NCI-H2227 treated with DMSO at 0.1 percent for 48 hours (cell line): ENCODE results near the gene TM4SF5.

Experiments
- DNase-seq: peaks from one replicate; lab custom pipeline; 2025; lab: John Stamatoyannopoulos, UW

TM4SF5 gene

DNA sequence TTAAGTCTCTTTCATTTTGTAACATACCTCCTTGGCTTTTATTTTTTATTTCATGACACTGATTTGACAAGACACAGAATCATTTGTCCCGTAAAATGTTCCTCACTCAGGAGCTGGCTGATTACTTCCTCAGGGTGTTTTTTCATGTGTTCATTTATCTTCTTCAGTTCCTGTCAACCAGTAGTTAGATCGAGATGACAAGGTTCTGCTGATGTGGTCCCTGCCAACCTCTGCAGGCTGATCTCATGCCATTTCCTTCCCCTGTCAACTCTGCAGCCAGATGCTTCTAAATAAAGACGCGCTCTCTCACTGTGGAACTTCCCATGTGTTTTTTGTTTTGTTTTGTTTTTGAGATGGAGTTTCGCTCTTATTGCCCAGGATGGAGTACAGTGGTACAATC lies 23.8 kb upstream of the TM4SF5 start:
- DNase-seq: no peak

DNA sequence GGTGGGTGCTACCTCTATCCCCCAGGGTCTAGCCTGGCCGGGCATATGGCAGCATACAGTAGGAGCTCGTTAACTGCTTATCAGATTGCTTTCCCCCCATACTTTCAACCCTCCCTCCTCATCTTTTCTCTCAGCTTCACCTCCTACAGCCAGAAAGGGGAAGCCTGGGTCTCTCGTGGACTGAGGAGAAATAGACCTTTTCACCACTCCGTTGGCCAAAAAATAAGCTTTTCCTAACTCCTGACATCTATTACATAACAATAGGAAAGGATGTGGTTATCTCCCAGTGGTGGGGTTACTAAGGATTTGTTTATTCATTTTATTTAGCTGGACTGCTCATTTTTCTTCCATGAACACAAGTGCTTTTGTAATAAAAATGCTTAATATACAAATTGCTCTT lies 23.0 kb upstream of the TM4SF5 start:
- DNase-seq: no peak

DNA sequence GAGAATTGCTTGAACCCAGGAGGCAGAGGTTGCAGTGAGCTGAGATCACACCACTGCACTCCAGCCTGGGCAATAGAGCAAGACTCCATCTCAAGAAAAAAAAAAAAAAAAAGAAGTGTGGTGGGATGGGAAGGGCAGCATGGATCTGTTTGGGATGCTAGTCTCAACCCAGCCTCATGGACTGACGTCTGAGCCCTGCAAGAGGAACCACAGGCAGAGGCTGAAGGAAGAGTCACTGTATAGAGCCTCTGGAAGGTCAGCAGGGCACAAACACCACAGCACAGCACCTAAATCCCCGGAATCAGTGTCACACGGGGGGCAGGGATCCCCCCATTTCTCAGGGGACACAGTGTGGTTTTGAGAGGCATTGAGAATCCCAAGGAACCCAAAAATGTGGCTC lies 21.1 kb upstream of the TM4SF5 start:
- no peak for DNase-seq

DNA sequence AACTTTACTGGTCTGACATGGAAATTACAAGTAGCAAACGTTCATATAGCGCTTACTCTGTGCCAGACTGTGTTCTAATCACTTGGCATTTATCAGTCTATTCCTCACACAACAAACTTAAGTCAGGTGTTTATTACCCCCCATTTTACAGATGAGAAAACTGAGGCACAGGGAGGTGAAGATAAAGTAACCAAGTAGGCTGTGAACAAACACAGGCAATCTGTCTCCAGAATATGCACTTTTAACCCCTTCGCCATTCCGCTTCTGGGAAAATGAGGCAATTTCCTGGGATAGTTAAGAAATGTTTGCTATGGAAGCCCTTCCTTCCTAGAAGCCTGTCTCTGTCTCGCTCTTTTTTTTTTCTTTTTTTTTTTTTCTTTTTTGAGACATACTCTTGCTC lies 19.8 kb upstream of the TM4SF5 start:
- DNase-seq: no peak

DNA sequence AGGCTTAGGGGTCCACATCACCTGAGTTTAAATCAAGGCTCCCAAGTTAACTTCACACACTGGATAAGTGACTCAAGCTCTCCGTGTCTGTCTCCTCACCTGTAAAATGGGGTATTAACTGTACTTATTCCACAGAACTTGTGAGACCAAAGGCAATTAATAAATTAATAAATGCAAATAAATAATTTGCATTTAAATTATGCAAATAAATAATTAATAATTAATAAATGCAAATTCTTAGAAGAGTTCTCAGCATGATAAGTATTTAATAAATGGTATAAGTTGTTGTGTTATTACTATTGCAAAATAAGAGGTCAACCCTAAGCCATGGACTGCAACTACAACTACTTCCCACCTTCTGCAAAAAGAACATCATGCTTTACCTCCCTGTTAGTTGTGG lies 18.3 kb upstream of the TM4SF5 start:
- no peak for DNase-seq

GRCh38 chr17:4759776-4760236 lies 11.9 kb upstream of the TM4SF5 start:
- no peak for DNase-seq

- no peak for DNase-seq
Measured at GRCh38 chr17:4764595-4764994, 7.1 kb upstream of the TM4SF5 start.

GRCh38 chr17:4766201-4766600 lies 5.5 kb upstream of the TM4SF5 start:
- no peak for DNase-seq

DNA sequence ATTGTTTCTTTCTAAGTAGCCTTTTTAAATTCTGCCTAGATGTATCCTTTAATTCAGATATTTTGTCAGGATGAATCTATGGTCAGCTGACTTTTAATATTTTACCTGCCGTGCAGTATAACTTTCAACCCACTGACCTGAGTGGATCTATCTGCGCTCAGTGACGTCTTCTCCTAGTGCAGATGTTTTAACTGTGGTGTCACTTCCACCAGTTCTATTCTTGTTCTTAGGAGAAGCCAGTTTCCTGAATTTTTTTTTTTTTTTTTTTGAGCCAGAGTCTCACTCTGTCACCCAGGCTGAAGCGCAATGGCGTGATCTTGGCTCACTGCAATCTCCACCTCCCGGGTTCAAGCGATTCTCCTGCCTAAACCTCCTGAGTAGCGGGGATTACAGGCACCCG lies 5.0 kb upstream of the TM4SF5 start:
- no peak for DNase-seq

DNA sequence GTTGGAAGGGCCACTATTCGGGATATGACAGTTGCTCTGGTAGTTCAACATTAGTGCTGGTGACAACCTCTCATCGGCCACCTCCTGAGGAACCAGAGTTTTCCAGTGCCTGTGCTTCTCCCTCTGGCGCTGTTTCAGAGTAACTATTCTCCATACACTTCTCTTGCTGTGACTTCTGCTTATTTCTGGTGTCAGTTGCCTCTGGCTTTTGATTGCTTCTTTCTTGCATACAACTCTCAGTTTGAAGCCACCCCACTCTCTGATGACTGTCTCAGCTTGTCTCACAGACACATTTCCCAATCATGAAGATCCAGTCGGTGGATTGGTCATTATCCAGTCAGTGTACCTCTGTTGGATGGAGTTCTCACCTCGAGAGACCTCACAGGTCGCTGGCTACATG lies 3.4 kb upstream of the TM4SF5 start:
- no peak for DNase-seq

DNA sequence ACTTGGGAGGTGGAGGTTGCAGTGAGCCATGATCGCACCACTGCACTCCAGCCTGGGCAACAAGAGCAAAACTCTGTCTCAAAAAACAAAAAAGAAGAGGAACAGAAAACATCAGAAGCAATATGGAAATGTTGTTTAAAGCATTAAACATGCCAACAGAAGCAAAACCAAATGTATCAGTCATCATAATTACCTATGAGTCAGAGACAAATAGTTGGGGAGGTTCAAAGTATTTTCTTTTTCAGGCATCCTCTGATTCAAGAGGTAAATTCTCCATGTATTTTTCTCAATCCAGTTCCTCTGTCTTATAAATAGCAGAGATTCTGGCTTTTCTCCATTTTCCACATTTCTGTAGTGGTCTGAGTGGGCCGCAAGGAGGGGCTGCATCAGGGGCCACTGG lies 2.1 kb upstream of the TM4SF5 start:
- DNase-seq: no peak

DNA sequence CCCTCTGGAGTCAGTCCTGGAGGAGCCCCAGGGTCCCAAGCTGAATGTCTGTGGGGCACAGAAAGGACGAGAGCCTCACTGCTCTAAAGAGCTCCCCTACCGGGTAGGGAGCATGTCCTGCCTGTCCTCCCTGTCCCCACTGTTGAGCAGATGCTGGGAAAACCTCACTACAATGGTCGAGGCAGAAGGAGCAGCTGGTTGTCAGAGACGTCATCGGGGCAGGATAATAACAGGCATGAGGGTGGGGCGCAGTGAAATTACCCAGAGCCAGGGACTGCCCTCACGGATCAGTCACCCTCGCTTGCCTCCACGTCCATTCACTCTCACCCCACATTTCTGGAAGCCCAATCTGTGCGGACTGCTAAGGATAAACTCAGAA lies 538 bp downstream of the TM4SF5 start:
- no peak for DNase-seq

GRCh38 chr17:4777969-4778760 lies 6.5 kb downstream of the TM4SF5 start:
- DNase-seq: no peak

DNA sequence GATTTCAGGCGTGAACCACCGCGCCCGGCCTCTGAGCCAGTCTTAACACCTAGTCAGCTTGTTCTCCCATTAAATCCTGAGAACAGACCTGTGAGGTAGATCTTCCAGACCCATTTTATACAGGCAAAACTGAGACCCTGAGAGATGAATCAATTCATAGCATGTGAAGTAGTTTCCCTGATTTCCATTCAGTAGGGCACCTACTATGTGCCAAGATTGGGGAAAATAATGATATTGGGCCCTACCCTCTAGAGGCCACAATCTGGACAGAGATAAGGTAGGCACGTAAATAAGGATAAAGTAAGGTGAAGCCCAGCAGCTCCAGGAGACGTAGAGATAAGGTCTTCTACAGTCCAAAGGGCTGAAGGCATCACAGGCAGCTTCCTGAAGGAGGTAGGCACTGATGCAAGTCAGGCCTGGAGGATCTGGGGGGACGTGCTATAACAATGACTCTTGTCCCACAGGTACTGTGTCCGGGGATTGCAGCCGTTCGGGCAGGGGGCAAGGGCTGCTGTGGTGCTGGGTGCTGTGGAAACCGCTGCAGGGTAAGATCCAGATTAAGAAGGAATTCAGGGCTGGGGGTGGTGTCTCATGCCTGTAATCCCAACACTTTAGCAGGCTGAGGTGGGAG lies 8.8 kb downstream of the TM4SF5 start:
- no peak for DNase-seq

DNA sequence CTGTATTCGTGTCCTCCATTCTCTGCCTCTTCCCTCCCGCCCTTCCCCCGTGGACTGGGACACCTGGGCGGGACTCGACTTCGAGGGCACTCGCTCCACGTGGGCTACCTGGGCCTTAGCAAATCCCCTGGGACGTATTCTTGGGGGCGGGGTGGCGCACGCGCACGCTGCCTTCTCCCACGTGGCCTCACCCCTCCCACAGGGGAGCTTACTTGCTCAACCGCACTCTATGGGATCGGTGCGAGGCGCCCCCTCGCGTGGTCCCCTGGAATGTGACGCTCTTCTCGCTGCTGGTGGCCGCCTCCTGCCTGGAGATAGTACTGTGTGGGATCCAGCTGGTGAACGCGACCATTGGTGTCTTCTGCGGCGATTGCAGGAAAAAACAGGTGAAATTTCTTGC lies 11.0 kb downstream of the TM4SF5 start:
- no peak for DNase-seq

DNA sequence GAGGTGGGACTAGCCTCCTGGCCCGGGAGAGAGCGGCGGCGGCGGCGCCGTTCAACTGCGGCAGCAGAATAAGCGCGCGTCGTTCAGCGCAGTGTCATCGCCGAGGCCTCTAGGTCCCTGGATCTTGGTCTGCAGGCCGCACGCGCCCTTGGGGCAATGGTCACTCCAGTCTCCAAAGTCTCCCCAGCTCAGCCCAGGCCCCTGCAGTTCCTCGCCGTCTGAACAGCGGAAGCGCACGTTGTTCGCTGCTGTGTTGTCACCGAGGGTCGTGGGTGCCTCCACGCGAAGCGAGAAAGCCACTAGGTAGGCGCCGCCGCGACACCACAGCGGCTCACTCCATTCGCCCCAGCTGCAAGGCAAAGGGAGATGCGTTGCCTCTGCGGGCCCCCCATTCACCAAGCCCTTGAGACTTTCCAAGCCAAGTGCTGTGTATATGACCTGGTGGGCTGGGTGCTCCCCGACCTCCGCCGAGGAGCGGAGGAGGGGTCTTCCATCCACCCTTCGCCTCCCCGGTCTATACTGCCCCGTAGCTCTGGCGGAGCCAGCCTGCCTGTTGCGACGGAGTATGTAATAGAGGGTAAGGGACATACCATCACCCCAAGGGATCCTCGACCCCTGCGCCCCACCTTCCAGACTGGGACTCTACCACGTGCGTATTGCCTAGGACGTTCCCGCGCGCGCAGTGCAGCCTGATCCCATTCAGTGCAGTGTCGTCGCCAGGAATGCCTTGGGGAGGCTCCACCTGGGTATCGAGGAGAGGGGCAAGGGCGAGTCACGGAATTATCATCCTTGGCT lies 13.8 kb downstream of the TM4SF5 start:
- no peak for DNase-seq

GRCh38 chr17:4786106-4786511 lies 14.4 kb downstream of the TM4SF5 start, which contains the start of gene VMO1:
Gene VMO1 (minus strand): TSS chr17:4786364. CDS start chr17:4786352, 12 bp downstream.
- DNase-seq: no peak

DNA sequence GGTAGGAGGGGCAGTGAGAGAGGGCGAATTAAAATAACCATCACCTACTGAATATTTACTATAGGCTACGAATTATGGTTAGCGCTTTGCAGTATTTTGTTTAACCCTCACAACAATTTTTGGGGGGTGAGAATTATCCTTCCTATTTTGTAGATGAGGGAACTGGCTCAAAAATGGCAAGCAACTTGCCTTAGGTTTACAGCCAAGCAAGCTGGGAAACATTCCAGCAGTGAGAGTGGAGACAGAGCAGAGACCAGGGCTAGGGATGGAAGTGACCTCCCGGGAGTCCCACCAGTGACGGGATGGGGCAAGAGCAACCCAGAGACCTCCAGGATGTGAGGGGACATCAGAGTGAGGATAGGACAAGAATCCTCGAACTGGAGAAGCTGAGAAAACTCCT lies 14.8 kb downstream of the TM4SF5 start:
- no peak for DNase-seq

GRCh38 chr17:4788159-4788806 lies 16.6 kb downstream of the TM4SF5 start:
- peak; percentile 64 for DNase-seq

DNA sequence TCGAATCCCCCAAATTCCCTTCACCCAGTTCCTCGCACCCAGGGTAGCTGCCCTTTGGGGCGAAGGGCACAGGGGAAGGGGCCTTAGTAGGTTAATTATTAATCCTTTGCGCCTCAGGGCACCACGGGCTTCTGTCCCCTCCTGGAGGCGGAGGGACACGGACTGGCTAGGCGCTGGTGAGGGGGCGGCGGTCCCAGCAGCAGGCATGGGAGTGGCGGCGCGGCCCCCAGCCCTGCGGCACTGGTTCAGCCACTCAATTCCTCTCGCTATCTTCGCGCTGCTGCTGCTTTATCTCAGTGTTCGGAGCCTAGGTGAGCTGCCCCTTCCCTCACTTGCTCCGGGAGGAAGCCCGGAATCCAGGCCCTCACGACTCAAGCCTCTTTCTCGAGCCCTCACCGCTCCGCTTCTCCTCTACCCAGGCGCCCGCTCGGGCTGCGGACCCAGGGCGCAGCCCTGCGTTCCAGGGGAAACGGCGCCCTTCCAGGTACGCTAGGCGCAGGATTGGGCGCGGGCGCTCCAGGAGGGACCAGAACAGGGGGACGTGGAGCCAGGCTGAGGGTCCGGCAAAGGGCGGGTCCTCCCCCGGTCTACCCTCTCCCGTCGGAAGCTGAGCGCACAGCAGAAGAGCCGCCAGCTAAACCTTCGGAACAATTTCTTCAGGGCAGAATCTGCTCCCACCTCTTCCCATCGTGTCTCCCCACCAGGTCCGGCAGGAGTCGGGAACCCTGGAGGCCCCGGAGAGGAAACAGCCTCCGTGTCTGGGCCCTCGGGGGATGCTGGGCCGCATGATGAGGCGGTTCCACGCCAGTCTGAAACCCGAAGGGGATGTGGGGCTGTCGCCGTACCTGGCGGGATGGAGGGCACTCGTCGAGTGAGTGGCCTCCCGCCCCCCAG lies 17.4 kb downstream of the TM4SF5 start, which contains the start of gene GLTPD2:
Gene GLTPD2 (plus strand): TSS at position 158 of the 894 bp plus-strand sequence. CDS start 48 bp downstream, at position 206.
- no peak for DNase-seq

DNA sequence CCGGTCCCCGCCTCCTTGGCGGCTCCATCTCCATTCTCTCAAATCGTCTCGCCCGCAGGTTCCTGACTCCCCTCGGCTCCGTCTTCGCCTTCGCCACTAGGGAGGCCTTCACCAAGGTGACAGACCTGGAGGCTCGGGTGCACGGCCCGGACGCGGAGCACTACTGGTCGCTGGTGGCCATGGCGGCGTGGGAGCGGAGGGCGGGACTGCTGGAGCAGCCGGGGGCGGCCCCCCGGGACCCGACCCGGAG lies 17.9 kb downstream of the TM4SF5 start:
- DNase-seq: peak; percentile 22
